ENCODE measurements around the gene FBXO36.

DNA sequence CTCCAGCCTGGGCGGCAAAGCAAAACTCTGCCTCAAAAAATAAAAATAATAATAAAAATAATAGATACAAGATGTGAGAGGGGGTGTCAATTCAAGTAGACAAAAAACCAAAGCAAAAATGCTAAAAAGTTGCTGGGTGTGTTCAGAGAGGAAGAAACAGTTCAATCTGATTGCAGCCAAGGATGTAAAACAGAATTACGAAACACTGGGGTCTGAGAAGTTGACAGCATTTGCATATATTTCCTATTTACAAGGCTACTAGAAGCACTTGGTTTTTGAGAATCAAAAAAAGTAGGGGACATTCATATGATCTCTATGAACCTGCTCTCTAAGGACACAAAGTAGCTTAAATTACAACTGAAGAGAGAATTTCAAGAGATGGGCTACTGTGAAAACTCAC, 8.1 kb upstream of the FBXO36 start:
- TF ChIP-seq POLR2A (IDR thresholded peaks at IDR 0.05; ENCODE audit: control extremely low read depth in 1 of 2, low read depth in 2 of 2, low read length in 2 of 2) (no peak), TAF7 (optimal IDR thresholded peaks at IDR 0.05; ENCODE audit: borderline replicate concordance, low read depth, low read length) (no peak)
- TF ChIP-seq, protein P1, sequence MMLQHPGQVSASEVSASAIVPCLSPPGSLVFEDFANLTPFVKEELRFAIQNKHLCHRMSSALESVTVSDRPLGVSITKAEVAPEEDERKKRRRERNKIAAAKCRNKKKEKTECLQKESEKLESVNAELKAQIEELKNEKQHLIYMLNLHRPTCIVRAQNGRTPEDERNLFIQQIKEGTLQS (IDR thresholded peaks at IDR 0.05; ENCODE audit: insufficient read depth, low read depth, low read length), result no peak
